ENCODE data around the gene WHRN.

The WHRN gene

DNA sequence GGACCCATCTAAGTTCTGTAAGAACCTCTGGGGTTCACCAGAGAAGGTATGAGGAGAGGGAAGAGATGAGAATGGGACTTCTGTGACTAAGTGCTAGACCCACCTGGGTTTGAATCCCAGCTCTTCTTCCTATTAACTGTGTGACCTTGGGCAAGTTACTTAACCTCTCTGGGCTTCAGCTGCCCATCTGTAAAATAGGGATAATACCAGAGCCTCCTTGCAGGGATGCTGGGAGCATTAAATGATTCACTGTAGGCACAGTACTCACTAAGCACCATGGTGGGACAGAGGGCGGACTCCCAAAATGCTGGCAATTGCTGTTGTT is 53.6 kb downstream of the WHRN start:
- FAIRE-seq (no peak), DNase-seq (ENCODE audit: insufficient read length, low spot score) (no peak)

DNA sequence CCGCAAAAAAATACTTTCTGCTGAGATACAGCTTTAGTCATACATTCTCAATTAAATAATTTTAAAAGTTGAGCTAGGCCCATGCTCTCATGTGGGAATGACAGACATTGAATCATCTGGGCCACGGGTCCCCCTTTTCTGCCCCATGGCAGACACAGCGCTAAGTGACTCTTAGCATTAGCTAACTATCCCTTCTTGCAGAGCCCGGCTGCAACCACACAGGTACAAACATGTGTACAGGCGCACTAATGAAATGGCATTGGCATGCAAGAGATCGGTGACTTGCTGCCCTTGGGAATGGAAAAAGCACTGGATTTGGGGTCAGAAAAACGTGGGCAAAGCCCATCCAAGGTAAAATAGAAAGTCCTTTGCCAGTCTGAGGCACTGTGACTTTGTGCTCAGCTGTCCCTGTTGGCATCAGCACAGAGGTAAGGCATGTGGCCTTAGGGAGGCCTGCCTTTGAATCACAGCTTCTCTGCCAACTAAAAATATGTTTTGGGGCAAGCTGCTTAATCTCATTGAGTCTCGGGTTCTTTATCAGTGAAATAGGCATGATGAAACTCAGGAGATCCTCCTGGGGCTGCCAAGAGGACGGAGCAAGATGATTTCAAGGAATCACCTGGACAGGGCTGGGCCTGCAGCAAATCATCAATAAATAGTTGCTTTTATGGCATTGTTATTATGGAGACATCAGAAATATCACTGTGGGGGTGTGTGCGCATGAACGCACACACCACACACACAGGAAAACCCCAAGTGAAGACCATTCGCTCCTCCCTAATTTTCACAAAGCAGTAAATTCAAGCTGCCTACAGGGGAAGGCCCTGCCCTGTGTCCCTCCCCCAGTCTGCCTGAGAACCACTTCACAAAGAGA is 54.2 kb downstream of the WHRN start:
- FAIRE-seq, result no peak
- DNase-seq (ENCODE audit: insufficient read length, low spot score), result no peak

DNA sequence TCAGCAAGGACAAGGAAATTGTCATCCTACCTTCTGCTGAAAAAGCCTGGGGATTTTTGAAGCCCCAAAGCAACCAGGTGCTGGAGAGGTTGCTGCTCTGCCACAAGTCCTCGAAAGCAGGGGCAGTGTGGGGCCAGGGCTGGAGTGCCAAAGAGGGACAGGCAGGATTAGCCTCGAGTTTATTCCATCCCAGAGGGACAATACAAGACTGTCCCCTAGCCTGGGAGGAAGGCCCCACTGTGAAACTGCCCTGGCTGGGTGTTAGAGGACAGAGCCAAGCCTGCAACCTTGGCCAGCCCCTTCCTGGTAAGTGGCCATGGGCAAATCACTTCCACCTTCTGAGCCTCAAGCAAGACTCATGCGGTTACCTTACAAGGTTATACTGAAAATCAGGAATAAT is 55.1 kb downstream of the WHRN start:
- DNase-seq (ENCODE audit: insufficient read length, low spot score), result no peak
- FAIRE-seq, result no peak

GRCh38 chr9:114449236-114449635 is 56.0 kb downstream of the WHRN start:
- FAIRE-seq, result no peak
- no peak for DNase-seq (ENCODE audit: insufficient read length, low spot score)

DNA sequence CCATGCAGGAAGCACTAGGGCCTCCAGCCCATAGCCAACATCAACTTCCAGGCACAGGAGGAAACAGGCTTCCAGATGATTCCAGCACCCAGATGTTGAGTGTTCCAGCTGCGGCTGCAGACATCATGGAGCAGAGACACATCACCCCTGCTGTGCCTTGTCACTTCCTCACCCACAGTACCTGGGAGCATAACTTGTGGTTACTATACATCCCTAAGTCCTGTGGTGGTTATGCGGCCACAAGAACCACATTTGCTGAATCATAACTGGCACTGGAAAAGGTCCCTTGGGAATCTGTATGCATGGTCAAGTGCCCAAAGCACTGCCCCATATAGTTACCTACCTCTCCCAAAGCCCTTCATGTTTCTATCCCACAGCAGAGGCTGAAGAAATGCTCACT is 56.6 kb downstream of the WHRN start:
- FAIRE-seq, result no peak
- no peak for DNase-seq (ENCODE audit: insufficient read length, low spot score)

DNA sequence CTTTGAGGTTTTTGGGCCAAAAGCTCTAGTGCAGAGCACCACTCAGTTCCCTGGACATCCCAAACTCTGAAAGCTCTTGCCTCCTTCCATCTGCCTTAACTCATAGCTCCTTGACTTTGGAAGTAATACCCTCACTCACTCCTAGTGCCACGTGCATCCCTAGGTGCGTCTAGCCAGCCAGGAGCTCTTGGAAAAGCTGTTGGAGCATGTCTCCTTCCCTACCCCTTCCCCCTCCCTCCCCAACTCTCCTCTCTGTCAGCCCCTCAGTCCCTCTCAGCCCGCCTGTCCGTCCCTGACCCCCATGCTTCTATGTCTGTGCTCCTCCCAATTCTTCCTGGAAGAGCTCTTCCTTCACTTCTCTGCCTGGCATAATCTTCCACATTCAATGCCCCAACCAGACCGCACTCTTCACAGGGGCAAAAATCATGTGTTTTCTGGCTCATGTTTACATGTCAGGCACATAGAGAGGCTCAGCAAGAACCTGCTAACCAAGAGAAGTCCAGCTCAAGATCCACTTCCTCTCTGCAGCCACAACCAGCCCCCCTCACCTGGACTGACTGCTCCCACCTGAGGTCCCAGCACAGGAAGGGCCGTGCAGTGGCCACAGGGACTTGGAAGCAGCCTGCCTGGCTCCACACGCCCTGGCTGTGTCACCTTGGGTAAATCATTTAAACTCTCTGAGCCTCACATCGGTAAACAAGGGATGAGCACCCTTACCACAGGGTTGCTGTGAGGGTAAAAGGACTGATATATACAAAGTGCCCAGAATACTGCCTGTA is 58.4 kb downstream of the WHRN start:
- FAIRE-seq, result no peak
- no peak for DNase-seq (ENCODE audit: insufficient read length, low spot score)

DNA sequence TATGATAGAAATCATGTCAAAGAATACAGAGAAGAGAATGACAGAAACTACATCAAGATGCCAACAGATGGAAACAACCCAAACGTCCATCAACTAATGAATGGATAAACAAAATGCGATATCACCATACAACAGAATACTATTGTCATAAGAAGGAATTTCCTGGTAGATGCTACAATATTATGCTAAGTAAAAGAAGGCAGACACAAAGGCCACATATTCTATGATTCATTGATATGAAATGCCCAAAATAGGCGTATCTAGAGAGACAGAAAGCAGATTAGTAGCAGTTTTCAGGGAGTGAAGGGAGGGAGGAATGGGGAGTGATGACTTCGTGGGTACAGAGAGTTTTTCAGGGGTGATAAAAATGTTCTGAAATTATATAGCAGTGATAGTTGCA is 59.2 kb downstream of the WHRN start:
- peak; percentile 10 for DNase-seq (ENCODE audit: insufficient read length, low spot score)
- no peak for FAIRE-seq

GRCh38 chr9:114445616-114446015 is 59.7 kb downstream of the WHRN start:
- DNase-seq (ENCODE audit: insufficient read length, low spot score) (no peak), FAIRE-seq (no peak)

DNA sequence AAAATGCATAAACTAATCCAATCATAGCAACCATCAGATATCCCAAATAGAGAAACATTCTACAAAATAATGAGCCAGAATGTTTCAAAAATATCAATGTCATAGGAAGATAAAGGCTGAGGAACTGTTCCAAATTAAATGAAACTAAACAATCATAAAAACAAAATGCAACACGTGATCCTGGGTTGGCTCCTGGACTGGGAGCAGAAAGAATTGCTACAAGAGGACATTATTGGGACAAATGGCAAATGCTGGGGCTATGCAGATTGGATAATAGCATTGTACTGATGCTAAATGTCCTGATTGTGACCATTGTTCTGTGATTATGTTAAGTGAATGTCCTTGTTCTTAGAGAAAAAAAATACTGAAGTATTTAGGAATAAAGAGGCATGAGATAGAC is 63.3 kb downstream of the WHRN start:
- no peak for FAIRE-seq
- no peak for DNase-seq (ENCODE audit: insufficient read length, low spot score)

GRCh38 chr9:114437401-114437893 is 67.8 kb downstream of the WHRN start:
- FAIRE-seq (no peak), DNase-seq (ENCODE audit: insufficient read length, low spot score) (no peak)

DNA sequence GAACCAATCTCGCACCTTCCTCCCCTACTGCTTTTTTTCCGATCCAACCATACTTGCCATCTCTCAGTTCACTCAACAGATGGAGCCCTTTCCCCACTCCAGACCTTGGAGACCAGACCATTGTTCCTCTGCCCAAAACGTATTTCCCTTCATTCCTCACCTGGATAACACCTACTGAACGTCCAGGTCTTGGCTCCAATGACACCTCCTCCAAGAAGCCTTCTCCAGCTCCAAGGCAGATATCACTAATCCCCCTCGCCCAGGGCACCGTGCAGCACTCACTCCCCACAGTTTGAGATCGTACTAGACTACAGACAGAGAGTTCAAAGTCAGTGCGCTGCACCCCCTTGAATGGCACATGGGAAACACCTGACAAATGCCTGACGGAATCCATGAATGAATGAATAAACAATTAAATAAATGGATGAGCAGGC is 70.4 kb downstream of the WHRN start:
- FAIRE-seq (no peak), DNase-seq (ENCODE audit: insufficient read length, low spot score) (peak; percentile 27)

- DNase-seq (ENCODE audit: insufficient read length, low spot score), result no peak
- no peak for FAIRE-seq
These were observed 71.5 kb downstream of the WHRN start for GRCh38 chr9:114433720-114434255.

DNA sequence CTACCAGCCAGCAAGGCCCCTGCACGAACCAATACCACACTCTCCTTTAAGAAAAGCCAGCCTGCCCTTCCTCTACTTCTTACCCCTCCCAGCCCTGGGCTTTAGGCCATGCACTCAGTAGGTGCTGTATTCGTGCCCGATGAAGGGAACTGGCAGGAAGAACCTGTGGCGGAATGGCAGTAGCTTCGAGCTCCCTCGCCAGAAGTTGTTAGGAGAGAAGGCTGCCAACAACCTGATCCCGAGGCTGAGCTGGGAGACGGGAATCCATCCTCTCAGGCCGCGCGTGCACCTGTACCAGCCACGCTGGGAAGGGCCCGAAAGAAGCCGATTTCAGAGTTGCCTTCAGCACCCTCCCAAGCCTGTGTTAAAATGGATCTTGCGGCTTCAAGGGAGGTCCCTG is 72.2 kb downstream of the WHRN start:
- FAIRE-seq, result no peak
- DNase-seq (ENCODE audit: insufficient read length, low spot score), result no peak

DNA sequence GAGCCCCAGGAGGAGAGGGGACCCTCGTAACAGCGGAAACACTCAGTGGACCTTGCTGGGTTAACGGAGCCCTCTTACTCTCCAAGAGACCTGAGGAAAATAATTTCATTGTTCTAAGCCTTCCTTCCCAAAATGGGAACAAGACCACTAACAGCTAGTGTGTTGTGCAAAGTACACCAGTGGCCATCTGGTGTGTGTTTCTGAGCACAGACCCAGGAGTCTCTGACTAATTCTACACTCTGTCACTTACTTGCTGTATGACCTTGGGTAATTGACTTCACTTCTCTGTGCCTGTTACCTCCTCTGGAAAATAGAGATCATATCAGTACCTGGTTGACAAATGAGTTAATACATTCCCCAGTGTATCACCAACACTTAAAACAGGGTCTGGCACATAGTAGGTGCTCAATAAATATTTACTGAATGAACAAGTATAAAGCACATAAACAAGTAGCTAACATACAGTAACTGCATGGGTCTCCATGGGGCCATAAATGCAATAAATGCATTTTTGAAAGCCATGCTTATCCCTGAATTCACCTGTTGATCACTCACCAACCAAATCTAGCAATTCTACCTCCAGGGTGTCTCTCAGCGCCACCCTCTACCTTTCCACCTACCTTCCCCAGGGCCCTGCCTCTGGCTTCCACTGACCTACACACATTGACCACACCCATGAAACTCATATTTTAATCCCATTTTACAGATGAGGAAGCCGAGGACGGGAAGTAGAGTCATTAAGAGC is 72.8 kb downstream of the WHRN start:
- FAIRE-seq (no peak), DNase-seq (ENCODE audit: insufficient read length, low spot score) (no peak)

- FAIRE-seq (no peak), DNase-seq (ENCODE audit: insufficient read length, low spot score) (no peak)
These were observed 73.5 kb downstream of the WHRN start for GRCh38 chr9:114431770-114432169.

- FAIRE-seq (no peak), DNase-seq (ENCODE audit: insufficient read length, low spot score) (no peak)
These were observed 74.3 kb downstream of the WHRN start for GRCh38 chr9:114431003-114431402.

- FAIRE-seq (no peak), DNase-seq (ENCODE audit: insufficient read length, low spot score) (no peak)
These were observed 74.8 kb downstream of the WHRN start for GRCh38 chr9:114430457-114430856.

- DNase-seq (ENCODE audit: insufficient read length, low spot score) (no peak), FAIRE-seq (no peak)
These were observed 75.8 kb downstream of the WHRN start for GRCh38 chr9:114429488-114429887.

DNA sequence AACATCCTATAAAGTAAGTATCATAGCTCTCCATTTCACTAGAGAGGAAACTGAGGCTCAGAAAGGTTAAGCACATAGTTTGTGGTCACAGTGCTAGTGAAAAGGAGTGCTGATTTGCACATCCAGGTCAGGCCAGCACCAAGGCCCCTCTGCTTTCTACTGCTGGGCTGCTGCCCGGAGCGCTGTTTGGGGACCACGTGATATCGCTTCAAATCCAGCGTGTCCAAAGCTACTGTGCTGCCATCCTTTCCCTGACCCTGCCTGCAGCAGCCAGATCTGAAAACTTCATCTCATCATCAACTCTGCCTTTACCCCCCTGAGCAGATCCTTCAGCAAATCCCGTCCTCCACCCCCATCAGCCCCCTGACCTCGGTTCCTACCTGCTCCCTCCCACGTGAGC is 76.8 kb downstream of the WHRN start:
- no peak for FAIRE-seq
- no peak for DNase-seq (ENCODE audit: insufficient read length, low spot score)

- DNase-seq (ENCODE audit: insufficient read length, low spot score) (no peak), FAIRE-seq (no peak)
These were observed 77.6 kb downstream of the WHRN start for GRCh38 chr9:114427644-114428043.
